HL-60 (cell line): ENCODE data around the gene TRIM13.

Source experiments
- DNase-seq, 2 experiments: peaks; one replicate each; pipeline ENCODE4 v3.0.0-alpha.2; 2010 to 2020; ENCODE audit warnings: low read depth in 1 of 2, low spot score in 1 of 2
- H3K27ac ChIP-seq: fragments of 250-450 bp; sonication (Bioruptor Pico); replicated peaks from 2 replicates; pipeline ENCODE4 v1.5.1; 2020; ENCODE audit warnings: mild to moderate bottlenecking, moderate library complexity
- H3K27me3 ChIP-seq: fragments of 250-450 bp; sonication (Bioruptor Pico); 2 replicates; pipeline ENCODE4 v1.5.1; 2021; ENCODE audit warnings: mild to moderate bottlenecking, moderate library complexity; ENCODE audit not compliant: insufficient read depth, poor library complexity, severe bottlenecking
- H3K4me3 ChIP-seq: replicated peaks from 2 replicates; pipeline ENCODE4 v1.5.1; 2011; ENCODE audit warnings: mild to moderate bottlenecking, control low read depth, low read length; ENCODE audit not compliant: insufficient read depth
- GABPA ChIP-seq: IDR thresholded peaks from 2 replicates; pipeline ENCODE4 v1.6.1; 2012; ENCODE audit warnings: low read depth
- POLR2AphosphoS5 ChIP-seq: IDR thresholded peaks from 2 replicates; pipeline ENCODE4 v1.6.1; 2012; ENCODE audit warnings: low read depth
- SPI1 ChIP-seq: IDR thresholded peaks from 2 replicates; pipeline ENCODE4 v1.6.1; 2012; ENCODE audit warnings: low read depth, mild to moderate bottlenecking, borderline replicate concordance
- TF ChIP-seq, protein P1 (sequence below): IDR thresholded peaks from one replicate; pipeline ENCODE4 v1.5.1; 2011; ENCODE audit warnings: low read length, control low read depth, inconsistent platforms; ENCODE audit not compliant: insufficient read depth
- TF ChIP-seq, protein P2 (sequence below): IDR thresholded peaks from 2 replicates; pipeline ENCODE4 v1.6.1; 2012; ENCODE audit warnings: low read depth; ENCODE audit not compliant: insufficient replicate concordance

Gene TRIM13

GRCh38 chr13:49997955-49998354 is 1.1 kb downstream of the TRIM13 start:
- H3K27me3 ChIP-seq = no peaks in the 10 kb centered on the region
- no peak for TF ChIP-seq POLR2AphosphoS5
- TF ChIP-seq SPI1 = no peak
- TF ChIP-seq, protein P1, sequence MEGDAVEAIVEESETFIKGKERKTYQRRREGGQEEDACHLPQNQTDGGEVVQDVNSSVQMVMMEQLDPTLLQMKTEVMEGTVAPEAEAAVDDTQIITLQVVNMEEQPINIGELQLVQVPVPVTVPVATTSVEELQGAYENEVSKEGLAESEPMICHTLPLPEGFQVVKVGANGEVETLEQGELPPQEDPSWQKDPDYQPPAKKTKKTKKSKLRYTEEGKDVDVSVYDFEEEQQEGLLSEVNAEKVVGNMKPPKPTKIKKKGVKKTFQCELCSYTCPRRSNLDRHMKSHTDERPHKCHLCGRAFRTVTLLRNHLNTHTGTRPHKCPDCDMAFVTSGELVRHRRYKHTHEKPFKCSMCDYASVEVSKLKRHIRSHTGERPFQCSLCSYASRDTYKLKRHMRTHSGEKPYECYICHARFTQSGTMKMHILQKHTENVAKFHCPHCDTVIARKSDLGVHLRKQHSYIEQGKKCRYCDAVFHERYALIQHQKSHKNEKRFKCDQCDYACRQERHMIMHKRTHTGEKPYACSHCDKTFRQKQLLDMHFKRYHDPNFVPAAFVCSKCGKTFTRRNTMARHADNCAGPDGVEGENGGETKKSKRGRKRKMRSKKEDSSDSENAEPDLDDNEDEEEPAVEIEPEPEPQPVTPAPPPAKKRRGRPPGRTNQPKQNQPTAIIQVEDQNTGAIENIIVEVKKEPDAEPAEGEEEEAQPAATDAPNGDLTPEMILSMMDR = no peak
- TF ChIP-seq, protein P2, sequence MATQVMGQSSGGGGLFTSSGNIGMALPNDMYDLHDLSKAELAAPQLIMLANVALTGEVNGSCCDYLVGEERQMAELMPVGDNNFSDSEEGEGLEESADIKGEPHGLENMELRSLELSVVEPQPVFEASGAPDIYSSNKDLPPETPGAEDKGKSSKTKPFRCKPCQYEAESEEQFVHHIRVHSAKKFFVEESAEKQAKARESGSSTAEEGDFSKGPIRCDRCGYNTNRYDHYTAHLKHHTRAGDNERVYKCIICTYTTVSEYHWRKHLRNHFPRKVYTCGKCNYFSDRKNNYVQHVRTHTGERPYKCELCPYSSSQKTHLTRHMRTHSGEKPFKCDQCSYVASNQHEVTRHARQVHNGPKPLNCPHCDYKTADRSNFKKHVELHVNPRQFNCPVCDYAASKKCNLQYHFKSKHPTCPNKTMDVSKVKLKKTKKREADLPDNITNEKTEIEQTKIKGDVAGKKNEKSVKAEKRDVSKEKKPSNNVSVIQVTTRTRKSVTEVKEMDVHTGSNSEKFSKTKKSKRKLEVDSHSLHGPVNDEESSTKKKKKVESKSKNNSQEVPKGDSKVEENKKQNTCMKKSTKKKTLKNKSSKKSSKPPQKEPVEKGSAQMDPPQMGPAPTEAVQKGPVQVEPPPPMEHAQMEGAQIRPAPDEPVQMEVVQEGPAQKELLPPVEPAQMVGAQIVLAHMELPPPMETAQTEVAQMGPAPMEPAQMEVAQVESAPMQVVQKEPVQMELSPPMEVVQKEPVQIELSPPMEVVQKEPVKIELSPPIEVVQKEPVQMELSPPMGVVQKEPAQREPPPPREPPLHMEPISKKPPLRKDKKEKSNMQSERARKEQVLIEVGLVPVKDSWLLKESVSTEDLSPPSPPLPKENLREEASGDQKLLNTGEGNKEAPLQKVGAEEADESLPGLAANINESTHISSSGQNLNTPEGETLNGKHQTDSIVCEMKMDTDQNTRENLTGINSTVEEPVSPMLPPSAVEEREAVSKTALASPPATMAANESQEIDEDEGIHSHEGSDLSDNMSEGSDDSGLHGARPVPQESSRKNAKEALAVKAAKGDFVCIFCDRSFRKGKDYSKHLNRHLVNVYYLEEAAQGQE = no peak
- TF ChIP-seq GABPA = no peak
- peak in 1 of 2 experiments; percentile 18 for DNase-seq
- peak overlapping the region; percentile 99 for H3K27ac ChIP-seq
- H3K4me3 ChIP-seq = peak overlapping the region; percentile 60

DNA sequence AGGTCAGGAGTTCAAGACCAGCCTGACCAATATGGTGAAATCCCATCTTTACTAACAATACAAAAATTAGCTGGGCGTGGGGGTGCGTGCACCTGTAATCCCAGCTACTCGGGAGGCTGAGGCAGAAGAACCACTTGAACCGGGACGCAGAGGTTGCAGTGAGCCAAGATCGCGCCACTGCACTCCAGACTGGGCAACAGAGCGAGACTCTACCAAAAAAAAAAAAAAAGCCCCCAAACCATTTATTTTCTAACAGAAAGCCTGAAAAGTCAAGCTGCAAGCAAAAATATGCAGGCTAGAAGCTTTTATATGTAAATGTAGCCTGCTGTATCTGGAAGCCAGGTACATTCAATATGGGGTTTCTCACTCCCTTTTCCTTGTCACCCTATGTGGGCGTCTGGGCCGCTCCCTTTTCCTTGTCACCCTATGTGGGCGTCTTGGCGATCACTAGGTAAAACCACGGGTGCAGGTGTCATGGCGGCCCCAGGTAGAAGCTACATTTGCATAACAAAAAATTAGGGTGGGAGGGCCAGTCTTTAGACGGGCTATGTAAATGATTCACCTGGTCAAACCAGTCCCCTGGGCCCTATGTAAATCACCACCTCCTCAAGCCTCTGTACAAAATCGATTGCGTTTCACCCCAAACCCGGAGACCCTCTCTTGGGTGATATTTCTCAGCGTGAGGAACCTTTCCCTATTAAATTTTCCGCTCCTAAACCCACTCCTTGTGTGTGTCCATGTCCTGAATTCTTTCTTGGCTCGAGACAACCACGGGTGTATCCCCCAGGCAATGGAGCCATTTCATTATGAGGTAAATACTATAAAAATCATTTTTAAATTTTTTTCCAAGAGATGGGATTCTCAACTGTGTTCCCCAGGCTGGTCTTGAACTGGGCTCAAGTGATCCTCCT is 2.1 kb downstream of the TRIM13 start:
- DNase-seq = no peak
- Histone ChIP-seq H3K27ac (peak overlapping the region; percentile 99; the same call in 1 of the 2 replicates), H3K4me3 (peak overlapping the region; percentile 60), H3K27me3 (no peaks in the 10 kb centered on the region)
- TF ChIP-seq SPI1 = no peak
- TF ChIP-seq GABPA = no peak
- TF ChIP-seq, protein P2 = no peak
- TF ChIP-seq, protein P1 = no peak
- TF ChIP-seq POLR2AphosphoS5 = no peak

- H3K27me3 ChIP-seq = no peaks in the 10 kb centered on the region
- no peak overlapping the region for H3K27ac ChIP-seq
- TF ChIP-seq, protein P2 = no peak
- H3K4me3 ChIP-seq = no peak overlapping the region
- DNase-seq = no peak
Observed at GRCh38 chr13:50001287-50001686, 4.4 kb downstream of the TRIM13 start.
